Measurements from ENCODE around the gene DHX58. TPM values are rescaled to one million over a fixed set of nuclear protein-coding genes. Genes with fewer than 3 reads are reported as not detected.

The DHX58 gene
- total and polyA plus RNA-seq, 2 donors (not counting 1 experiment from before 2014, with no cell fraction given), result 39.7 to 57.6 TPM

GRCh38 chr17:42138749-42139492, 26.4 kb upstream of the DHX58 start:
- no peak for ATAC-seq (ENCODE audit: low read depth)
- Histone ChIP-seq H3K27me3 (replicated peaks in 1 of 4; ENCODE audit: control extremely low read depth in 1 of 4, control insufficient read depth in 3 of 4, insufficient read depth in 4 of 4, low read length in 3 of 4) (no peaks in the 10 kb centered on the region), H3K4me2 (replicated peaks; ENCODE audit: low read depth, low read length, poor library complexity, severe bottlenecking) (no peak overlapping the region), H3K4me3 (ENCODE audit: control extremely low read depth in 1 of 5, extremely low read depth in 1 of 5, insufficient read depth in 1 of 5, low read depth in 2 of 5, low read length in 4 of 5) (no peak overlapping the region), H3K27ac (ENCODE audit: low read length in 2 of 2) (no peak overlapping the region), H3K79me2 (ENCODE audit: control insufficient read depth, insufficient read depth, low read length) (peaks cover 96% of the 10 kb centered on the region), H3K9me3 (ENCODE audit: control extremely low read depth in 1 of 3, control insufficient read depth in 2 of 3, insufficient read depth in 1 of 3, low read length in 2 of 3) (no peaks in the 10 kb centered on the region), H3K9ac (ENCODE audit: low read length) (no peak overlapping the region), H2AFZ (ENCODE audit: insufficient read depth, low read depth, low read length, poor library complexity, severe bottlenecking) (no peak overlapping the region), H3K4me1 (ENCODE audit: control insufficient read depth in 2 of 2, insufficient read depth in 2 of 2, low read length in 2 of 2) (peaks cover 30 to 36% of the 10 kb centered on the region in 2 donors), H3K36me3 (replicated peaks in 1 of 2; ENCODE audit: control extremely low read depth in 1 of 2, control insufficient read depth in 1 of 2, extremely low read depth in 1 of 2, insufficient read depth in 2 of 2, low read length in 1 of 2) (peaks cover 0 to 29% of the 10 kb centered on the region in 2 experiments), H4K20me1 (ENCODE audit: control insufficient read depth, insufficient read depth, low read length, poor library complexity, severe bottlenecking) (peaks cover 78% of the 10 kb centered on the region)
- Mint-ChIP-seq H3K9me3 (ENCODE audit: insufficient read depth) (no peaks in the 10 kb centered on the region), H3K4me3 (no peak overlapping the region), H3K27ac (no peak overlapping the region), H3K27me3 (no peaks in the 10 kb centered on the region), H3K4me1 (peaks cover 54% of the 10 kb centered on the region)
- 92% methylated on average over 7 of the region's 7 CpGs for WGBS (ENCODE audit: insufficient coverage)
- POLR2A ChIA-PET, result interaction anchor here (0.6 kb wide), 1 partner anchor 155 kb away, joined by 4 read pairs; no protein-coding TSS in a partner anchor
- TF ChIP-seq CTCF (IDR thresholded peaks at IDR 0.05), result no peak
- TF ChIP-seq EZH2 (IDR thresholded peaks at IDR 0.05; ENCODE audit: borderline replicate concordance, insufficient read depth, low read depth, low read length, poor library complexity, severe bottlenecking), result no peak
- CTCF ChIA-PET, result interaction anchor here (0.7 kb wide), 1 partner anchor 23 kb away, joined by 3 read pairs; no protein-coding TSS in a partner anchor
- intact Hi-C loops (cut with micrococcal nuclease), result no loop called here
- DNase-seq, result no peak

- intact Hi-C loops (cut with micrococcal nuclease), result no loop called here
- Histone ChIP-seq H3K4me2 (replicated peaks; ENCODE audit: low read depth, low read length, poor library complexity, severe bottlenecking) (no peak overlapping the region), H3K9ac (ENCODE audit: low read length) (no peak overlapping the region), H3K9me3 (ENCODE audit: control extremely low read depth in 1 of 3, control insufficient read depth in 2 of 3, insufficient read depth in 1 of 3, low read length in 2 of 3) (no peaks in the 10 kb centered on the region), H3K27ac (ENCODE audit: low read length in 2 of 2) (peak overlapping the region in 1 of 2 donors; percentile 79), H3K27me3 (replicated peaks in 1 of 4; ENCODE audit: control extremely low read depth in 1 of 4, control insufficient read depth in 3 of 4, insufficient read depth in 4 of 4, low read length in 3 of 4) (no peaks in the 10 kb centered on the region), H2AFZ (ENCODE audit: insufficient read depth, low read depth, low read length, poor library complexity, severe bottlenecking) (no peak overlapping the region), H3K79me2 (ENCODE audit: control insufficient read depth, insufficient read depth, low read length) (peaks cover 83% of the 10 kb centered on the region), H3K36me3 (replicated peaks in 1 of 2; ENCODE audit: control extremely low read depth in 1 of 2, control insufficient read depth in 1 of 2, extremely low read depth in 1 of 2, insufficient read depth in 2 of 2, low read length in 1 of 2) (peaks cover 0 to 14% of the 10 kb centered on the region in 2 experiments), H3K4me1 (ENCODE audit: control insufficient read depth in 2 of 2, insufficient read depth in 2 of 2, low read length in 2 of 2) (peaks cover 53 to 58% of the 10 kb centered on the region in 2 donors), H4K20me1 (ENCODE audit: control insufficient read depth, insufficient read depth, low read length, poor library complexity, severe bottlenecking) (peaks cover 69% of the 10 kb centered on the region), H3K4me3 (ENCODE audit: control extremely low read depth in 1 of 5, extremely low read depth in 1 of 5, insufficient read depth in 1 of 5, low read depth in 2 of 5, low read length in 4 of 5) (no peak overlapping the region)
- Mint-ChIP-seq H3K9me3 (ENCODE audit: insufficient read depth) (no peaks in the 10 kb centered on the region), H3K27me3 (no peaks in the 10 kb centered on the region), H3K4me3 (no peak overlapping the region), H3K4me1 (peaks cover 61% of the 10 kb centered on the region), H3K27ac (peak overlapping the region; percentile 82)
- DNase-seq (no peak), ATAC-seq (ENCODE audit: low read depth) (no peak)
- ChIA-PET CTCF (interaction anchor here (0.8 to 1.5 kb wide), 5 partner anchors 19 to 177 kb away, joined by 3 to 4 read pairs (median 3); no protein-coding TSS in a partner anchor), POLR2A (interaction anchor here (0.8 kb wide), 1 partner anchor 13 kb away, joined by 4 read pairs; no protein-coding TSS in a partner anchor)
- no peak for TF ChIP-seq EZH2 (IDR thresholded peaks at IDR 0.05; ENCODE audit: borderline replicate concordance, insufficient read depth, low read depth, low read length, poor library complexity, severe bottlenecking)
- no peak for TF ChIP-seq CTCF (IDR thresholded peaks at IDR 0.05)
- WGBS (ENCODE audit: insufficient coverage), result 46% methylated on average over 2 of the region's 3 CpGs
Measured at GRCh38 chr17:42136654-42137051, 24.1 kb upstream of the DHX58 start.
